Metanephros (tissue), 2 donors: Measurements from ENCODE around the gene POC5. TPM values are rescaled to one million over a fixed set of nuclear protein-coding genes. Genes with fewer than 3 reads are reported as not detected.

Source experiments
- small RNA-seq: library from RNA; depleted of rRNA; stranded (forward); fragments of <200 nt; gene quantifications from one replicate; pipeline ENCODE3, GENCODE V24; 2014; ENCODE audit warnings: low replicate concordance
- total RNA-seq: library from RNA; depleted of rRNA; stranded (reverse); fragments of >200 nt; gene quantifications from one replicate; pipeline ENCODE4 v1.2.3, GENCODE V29; 2014

The POC5 gene
- total RNA-seq, result 12.4 TPM

GRCh38 chr5:75717082-75717922 lies at the start of gene POC5:
TSS of gene POC5 (minus strand) at chr5:75717437. CDS start at chr5:75712937, 4,500 bp downstream.

Small RNAs within 50 kb of the gene (small RNA-seq; reads per million reads assigned to genes)
- not detected for gene RNU6-680P

Other genes starting within 250 kb of the POC5 start
- gene CERT1, start 205.8 kb downstream of the POC5 start, total RNA-seq, result 50.7 TPM
- 28.3 TPM for gene POLK, start 205.5 kb downstream of the POC5 start, total RNA-seq
- 6.4 TPM for gene ANKDD1B, start 106.0 kb downstream of the POC5 start, total RNA-seq